Neural progenitor cell (in vitro differentiated cells): ENCODE measurements around the gene GABRG3. TPM values are rescaled to one million over a fixed set of nuclear protein-coding genes. Genes with fewer than 3 reads are reported as not detected.
A peak's percentile ranks its signal among the peaks of the same experiment; 100 is the strongest.

Experiments used
- DNase-seq: peaks from one replicate; pipeline ENCODE4 v3.0.0-alpha.2; 2016; ENCODE audit warnings: low spot score
- H2AFZ ChIP-seq: fragments of 200-600 bp; sonication (generic); replicated peaks from 2 replicates; pipeline ENCODE4 v1.6.1; 2016; ENCODE audit warnings: antibody characterized with exemption
- H3F3A ChIP-seq: fragments of 200-600 bp; sonication (generic); 2 replicates; pipeline ENCODE4 v1.6.1; 2016; ENCODE audit warnings: antibody characterized with exemption, low read depth
- H3K27ac ChIP-seq: fragments of 200-600 bp; sonication (generic); 2 replicates; pipeline ENCODE4 v1.5.1; 2016; ENCODE audit warnings: mild to moderate bottlenecking
- H3K27me3 ChIP-seq: fragments of 200-600 bp; sonication (generic); 2 replicates; pipeline ENCODE4 v1.6.1; 2016; ENCODE audit warnings: mild to moderate bottlenecking, moderate library complexity
- H3K36me3 ChIP-seq: fragments of 200-600 bp; sonication (generic); 2 replicates; pipeline ENCODE4 v1.5.1; 2016
- H3K4me1 ChIP-seq: fragments of 200-600 bp; sonication (generic); 2 replicates; pipeline ENCODE4 v1.6.1; 2016; ENCODE audit warnings: mixed run types
- H3K4me2 ChIP-seq: fragments of 200-600 bp; sonication (generic); 2 replicates; pipeline ENCODE4 v1.6.1; 2016
- H3K4me3 ChIP-seq: fragments of 200-600 bp; sonication (generic); 2 replicates; pipeline ENCODE4 v1.5.1; 2016
- H3K79me2 ChIP-seq: fragments of 200-600 bp; sonication (generic); 2 replicates; pipeline ENCODE4 v1.6.1; 2016; ENCODE audit warnings: low read depth
- H3K9ac ChIP-seq: fragments of 200-600 bp; sonication (generic); 2 replicates; pipeline ENCODE4 v1.6.1; 2016
- H3K9me3 ChIP-seq: fragments of 200-600 bp; sonication (generic); 2 replicates; pipeline ENCODE4 v1.5.1; 2016; ENCODE audit warnings: low read depth
- H4K20me1 ChIP-seq: fragments of 200-600 bp; sonication (generic); 2 replicates; pipeline ENCODE4 v1.6.1; 2016; ENCODE audit warnings: low read depth
- H3K27ac Mint-ChIP-seq: 3 replicates; pipeline ENCODE4 v1.8.0; 2021; ENCODE audit warnings: mixed read lengths
- H3K27me3 Mint-ChIP-seq: 2 replicates; pipeline ENCODE4 v1.8.0; 2022; ENCODE audit warnings: low read depth, mild to moderate bottlenecking, inconsistent platforms, moderate library complexity, mixed read lengths; ENCODE audit not compliant: insufficient read depth
- H3K36me3 Mint-ChIP-seq: 3 replicates; pipeline ENCODE4 v1.8.0; 2021; ENCODE audit warnings: mixed read lengths
- H3K4me1 Mint-ChIP-seq: 3 replicates; pipeline ENCODE4 v1.8.0; 2021; ENCODE audit warnings: mixed read lengths
- H3K4me3 Mint-ChIP-seq: 3 replicates; pipeline ENCODE4 v1.8.0; 2021; ENCODE audit warnings: mild to moderate bottlenecking, moderate library complexity, mixed read lengths
- H3K9me3 Mint-ChIP-seq: 3 replicates; pipeline ENCODE4 v1.8.0; 2020; ENCODE audit warnings: mixed read lengths
- CTCF ChIP-seq: fragments of 200-600 bp; sonication (generic); IDR thresholded peaks from 2 replicates; pipeline ENCODE4 v1.5.1; 2017; ENCODE audit warnings: antibody characterized with exemption, mild to moderate bottlenecking
- EZH2 ChIP-seq: fragments of 200-600 bp; sonication (generic); IDR thresholded peaks from 2 replicates; pipeline ENCODE4 v1.6.1; 2017; ENCODE audit warnings: antibody characterized with exemption, mild to moderate bottlenecking, moderate library complexity
- EZH2phosphoT487 ChIP-seq: fragments of 200-600 bp; sonication (generic); IDR thresholded peaks from 2 replicates; pipeline ENCODE4 v1.6.1; 2017; ENCODE audit warnings: antibody characterized with exemption
- total RNA-seq: library from RNA; depleted of rRNA; stranded (reverse); fragments of >200 nt; gene quantifications from 2 replicates; pipeline ENCODE4 v1.2.3, GENCODE V29; 2015; ENCODE audit warnings: low replicate concordance

The GABRG3 gene
- total RNA-seq, 1 donor from 2014 or later: 3.4 TPM

DNA sequence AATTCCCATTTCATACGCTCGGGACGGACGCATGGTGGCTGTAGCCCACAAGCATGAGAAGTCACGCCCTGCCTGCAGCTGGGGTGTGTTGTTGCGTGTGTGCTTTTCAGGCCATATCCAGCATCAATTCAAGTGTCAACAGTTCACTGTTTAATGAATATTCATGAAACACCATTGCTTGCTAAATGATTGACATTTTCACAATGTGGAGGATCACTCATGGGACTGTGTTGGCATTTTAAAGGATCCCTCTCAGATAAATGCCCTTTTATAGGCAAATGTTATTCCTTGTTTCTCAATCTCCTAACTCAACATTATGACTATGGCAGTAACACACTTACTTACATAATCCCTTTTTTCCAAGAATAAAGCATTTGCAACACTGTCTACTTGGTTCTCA lies 511.3 kb downstream of the GABRG3 start:
- Histone ChIP-seq H2AFZ (no peak overlapping the region), H3K4me2 (peak overlapping the region; percentile 14), H3K27ac (no peak overlapping the region), H3K4me1 (peaks cover 15% of the 10 kb centered on the region), H3K36me3 (no peaks in the 10 kb centered on the region), H3K9ac (no peak overlapping the region), H3K27me3 (no peaks in the 10 kb centered on the region), H3K9me3 (no peaks in the 10 kb centered on the region), H3K4me3 (no peak overlapping the region), H4K20me1 (no peaks in the 10 kb centered on the region), H3F3A (peaks cover 7% of the 10 kb centered on the region), H3K79me2 (no peaks in the 10 kb centered on the region)
- TF ChIP-seq EZH2 (no peak), EZH2phosphoT487 (no peak), CTCF (no peak)
- Mint-ChIP-seq H3K9me3 (peaks cover 3% of the 10 kb centered on the region), H3K4me3 (peak overlapping the region; percentile 21), H3K27me3 (peaks cover 2% of the 10 kb centered on the region), H3K36me3 (no peaks in the 10 kb centered on the region), H3K4me1 (peaks cover 16% of the 10 kb centered on the region), H3K27ac (no peak overlapping the region)
- no peak for DNase-seq

GRCh38 chr15:27483124-27483523 lies 512.1 kb downstream of the GABRG3 start:
- Histone ChIP-seq H3K27ac (no peak overlapping the region), H3F3A (peaks cover 7% of the 10 kb centered on the region), H3K4me3 (no peak overlapping the region), H3K9me3 (no peaks in the 10 kb centered on the region), H4K20me1 (no peaks in the 10 kb centered on the region), H2AFZ (no peak overlapping the region), H3K79me2 (no peaks in the 10 kb centered on the region), H3K4me2 (no peak overlapping the region), H3K36me3 (no peaks in the 10 kb centered on the region), H3K4me1 (peaks cover 15% of the 10 kb centered on the region), H3K27me3 (no peaks in the 10 kb centered on the region), H3K9ac (no peak overlapping the region)
- H3K4me3 Mint-ChIP-seq: no peak overlapping the region
- peaks cover 3% of the 10 kb centered on the region for H3K9me3 Mint-ChIP-seq
- H3K4me1 Mint-ChIP-seq: peaks cover 16% of the 10 kb centered on the region
- H3K36me3 Mint-ChIP-seq: no peaks in the 10 kb centered on the region
- H3K27me3 Mint-ChIP-seq: peaks cover 2% of the 10 kb centered on the region
- DNase-seq: no peak
- H3K27ac Mint-ChIP-seq: no peak overlapping the region
- no peak for TF ChIP-seq EZH2phosphoT487
- TF ChIP-seq CTCF: no peak
- no peak for TF ChIP-seq EZH2

GRCh38 chr15:27485265-27485664 lies 514.3 kb downstream of the GABRG3 start:
- Histone ChIP-seq H3F3A (peaks cover 7% of the 10 kb centered on the region), H2AFZ (no peak overlapping the region), H3K9me3 (no peaks in the 10 kb centered on the region), H3K36me3 (no peaks in the 10 kb centered on the region), H3K27ac (no peak overlapping the region), H3K4me2 (no peak overlapping the region), H3K4me1 (peaks cover 15% of the 10 kb centered on the region), H4K20me1 (no peaks in the 10 kb centered on the region), H3K4me3 (no peak overlapping the region), H3K27me3 (no peaks in the 10 kb centered on the region), H3K79me2 (no peaks in the 10 kb centered on the region), H3K9ac (no peak overlapping the region)
- no peak for DNase-seq
- peaks cover 5% of the 10 kb centered on the region for H3K9me3 Mint-ChIP-seq
- no peaks in the 10 kb centered on the region for H3K27me3 Mint-ChIP-seq
- TF ChIP-seq EZH2phosphoT487: no peak
- peak; percentile 23 for TF ChIP-seq CTCF
- H3K4me3 Mint-ChIP-seq: no peak overlapping the region
- no peak overlapping the region for H3K27ac Mint-ChIP-seq
- no peaks in the 10 kb centered on the region for H3K36me3 Mint-ChIP-seq
- peaks cover 16% of the 10 kb centered on the region for H3K4me1 Mint-ChIP-seq

GRCh38 chr15:27486051-27486450 lies 515.1 kb downstream of the GABRG3 start:
- Histone ChIP-seq H3K4me2 (no peak overlapping the region), H3K4me1 (peaks cover 17% of the 10 kb centered on the region), H3K9me3 (no peaks in the 10 kb centered on the region), H3K9ac (no peak overlapping the region), H3K79me2 (no peaks in the 10 kb centered on the region), H3K27ac (no peak overlapping the region), H4K20me1 (no peaks in the 10 kb centered on the region), H3K4me3 (no peak overlapping the region), H3K36me3 (no peaks in the 10 kb centered on the region), H2AFZ (no peak overlapping the region), H3K27me3 (no peaks in the 10 kb centered on the region), H3F3A (peaks cover 7% of the 10 kb centered on the region)
- Mint-ChIP-seq H3K27ac (no peak overlapping the region), H3K4me1 (peaks cover 17% of the 10 kb centered on the region), H3K36me3 (no peaks in the 10 kb centered on the region), H3K9me3 (peaks cover 5% of the 10 kb centered on the region), H3K4me3 (no peak overlapping the region), H3K27me3 (peaks cover 2% of the 10 kb centered on the region)
- DNase-seq: no peak
- no peak for TF ChIP-seq EZH2phosphoT487
- no peak for TF ChIP-seq CTCF
- TF ChIP-seq EZH2: no peak
